Gastrocnemius medialis (tissue), 4 donors: Measurements from ENCODE around the gene THAP11.

ENCODE experiments used
- CTCF ChIP-seq, 5 experiments: fragments of 450-650 bp in 3 of 5; fragments of 200-600 bp in 2 of 5; sonication (generic) in 2 of 5; IDR thresholded peaks in 4 of 5; conservative IDR thresholded peaks in 1 of 5; 1 replicate in 4 of 5; 2 replicates in 1 of 5; pipeline ENCODE4 v1.5.1; 2016 to 2019; ENCODE audit warnings: antibody characterized with exemption in 5 of 5, mild to moderate bottlenecking in 3 of 5, moderate library complexity in 3 of 5
- POLR2A ChIP-seq, 2 donors: fragments of 450-650 bp; IDR thresholded peaks; one replicate each; pipeline ENCODE4 v1.6.1; 2017; ENCODE audit warnings: antibody characterized with exemption in 2 of 2, mild to moderate bottlenecking in 2 of 2, moderate library complexity in 2 of 2

GRCh38 chr16:67879936-67880335 lies 37.8 kb downstream of the THAP11 start:
- TF ChIP-seq CTCF (IDR thresholded peaks at IDR 0.05 in 4 of 5, conservative IDR thresholded peaks at IDR 0.05 in 1 of 5), result no peak
- no peak for TF ChIP-seq POLR2A (IDR thresholded peaks at IDR 0.05)
